Type B pancreatic cell (in vitro differentiated cells): ENCODE measurements around the gene NAP1L5. TPM values are rescaled to one million over a fixed set of nuclear protein-coding genes. Genes with fewer than 3 reads are reported as not detected.

Experiments used
- DNase-seq: peaks from one replicate; pipeline ENCODE4 v3.0.0; 2021; ENCODE audit warnings: mixed read lengths; ENCODE audit not compliant: unreplicated experiment; ENCODE audit errors: extremely low spot score
- H3K27ac Mint-ChIP-seq: 2 replicates; pipeline ENCODE4 v1.8.0; 2021; ENCODE audit warnings: mild to moderate bottlenecking, mixed read lengths
- H3K27me3 Mint-ChIP-seq: 2 replicates; pipeline ENCODE4 v1.8.0; 2021; ENCODE audit warnings: mixed read lengths
- H3K36me3 Mint-ChIP-seq: 2 replicates; pipeline ENCODE4 v1.8.0; 2021; ENCODE audit warnings: mixed read lengths
- H3K4me1 Mint-ChIP-seq: one replicate; pipeline ENCODE4 v1.8.0; 2021; ENCODE audit warnings: mixed read lengths; ENCODE audit not compliant: unreplicated experiment
- H3K4me3 Mint-ChIP-seq: 2 replicates; pipeline ENCODE4 v1.8.0; 2021; ENCODE audit warnings: mild to moderate bottlenecking, mixed read lengths
- H3K9me3 Mint-ChIP-seq: 2 replicates; pipeline ENCODE4 v1.8.0; 2021; ENCODE audit warnings: mixed read lengths
- total RNA-seq: library from RNA; stranded (reverse); gene quantifications from 2 replicates; pipeline ENCODE4 v1.2.1, GENCODE V29; 2021; ENCODE audit warnings: low replicate concordance
- TF ChIP-seq, protein P1 (sequence below): fragments of 200-600 bp; sonication (generic); conservative IDR thresholded peaks from 2 replicates; pipeline ENCODE4 v1.5.0; 2021; ENCODE audit warnings: antibody characterized with exemption, mild to moderate bottlenecking

Gene NAP1L5
- total RNA-seq, 1 donor from 2014 or later: 5.2 TPM

DNA sequence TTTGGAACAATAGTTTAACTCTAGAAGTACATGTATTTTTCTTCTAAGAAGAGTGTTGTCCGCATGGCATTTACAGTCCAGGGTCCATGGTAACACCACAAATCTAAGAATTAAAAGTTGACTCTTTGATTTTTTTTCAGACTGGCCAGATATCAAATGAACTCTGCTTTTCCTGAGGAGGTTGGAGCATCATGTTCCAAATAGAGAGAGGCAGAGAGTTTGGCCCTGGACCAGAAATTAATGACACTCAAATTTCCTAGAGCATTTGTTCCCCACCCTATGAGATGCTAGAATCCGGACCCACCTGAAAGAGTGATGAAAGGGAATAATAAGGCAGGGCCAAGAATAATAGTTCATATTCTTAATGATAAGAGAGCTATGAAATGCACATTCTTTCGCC is 47.0 kb upstream of the NAP1L5 start:
- Mint-ChIP-seq H3K36me3 (peaks cover 60% of the 10 kb centered on the region), H3K4me3 (no peak overlapping the region), H3K27me3 (no peaks in the 10 kb centered on the region), H3K4me1 (no peaks in the 10 kb centered on the region), H3K9me3 (no peaks in the 10 kb centered on the region), H3K27ac (no peak overlapping the region)
- TF ChIP-seq, protein P1, sequence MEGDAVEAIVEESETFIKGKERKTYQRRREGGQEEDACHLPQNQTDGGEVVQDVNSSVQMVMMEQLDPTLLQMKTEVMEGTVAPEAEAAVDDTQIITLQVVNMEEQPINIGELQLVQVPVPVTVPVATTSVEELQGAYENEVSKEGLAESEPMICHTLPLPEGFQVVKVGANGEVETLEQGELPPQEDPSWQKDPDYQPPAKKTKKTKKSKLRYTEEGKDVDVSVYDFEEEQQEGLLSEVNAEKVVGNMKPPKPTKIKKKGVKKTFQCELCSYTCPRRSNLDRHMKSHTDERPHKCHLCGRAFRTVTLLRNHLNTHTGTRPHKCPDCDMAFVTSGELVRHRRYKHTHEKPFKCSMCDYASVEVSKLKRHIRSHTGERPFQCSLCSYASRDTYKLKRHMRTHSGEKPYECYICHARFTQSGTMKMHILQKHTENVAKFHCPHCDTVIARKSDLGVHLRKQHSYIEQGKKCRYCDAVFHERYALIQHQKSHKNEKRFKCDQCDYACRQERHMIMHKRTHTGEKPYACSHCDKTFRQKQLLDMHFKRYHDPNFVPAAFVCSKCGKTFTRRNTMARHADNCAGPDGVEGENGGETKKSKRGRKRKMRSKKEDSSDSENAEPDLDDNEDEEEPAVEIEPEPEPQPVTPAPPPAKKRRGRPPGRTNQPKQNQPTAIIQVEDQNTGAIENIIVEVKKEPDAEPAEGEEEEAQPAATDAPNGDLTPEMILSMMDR: no peak
- DNase-seq: no peak

DNA sequence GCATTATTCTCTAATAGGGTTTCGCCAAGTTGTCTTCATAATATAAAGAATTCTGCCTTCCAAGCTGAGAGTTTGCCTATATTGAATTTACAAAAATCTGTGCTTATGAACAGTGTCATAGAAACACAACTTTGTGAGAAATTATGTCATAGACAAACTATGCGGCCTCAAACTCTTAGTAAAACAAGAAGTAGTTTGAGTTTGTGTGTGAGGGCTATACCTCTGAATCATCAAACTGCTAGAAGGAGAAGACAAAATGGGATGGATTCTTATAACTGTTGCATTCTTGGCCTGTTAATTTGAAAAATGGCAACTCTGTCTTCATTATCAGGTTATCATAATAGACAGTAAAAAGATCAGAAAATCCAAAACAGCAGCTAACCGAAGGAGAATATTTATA is 46.1 kb upstream of the NAP1L5 start:
- DNase-seq: no peak
- Mint-ChIP-seq H3K4me3 (no peak overlapping the region), H3K36me3 (peaks cover 57% of the 10 kb centered on the region), H3K4me1 (no peaks in the 10 kb centered on the region), H3K9me3 (no peaks in the 10 kb centered on the region), H3K27me3 (no peaks in the 10 kb centered on the region), H3K27ac (no peak overlapping the region)
- TF ChIP-seq, protein P1: no peak

DNA sequence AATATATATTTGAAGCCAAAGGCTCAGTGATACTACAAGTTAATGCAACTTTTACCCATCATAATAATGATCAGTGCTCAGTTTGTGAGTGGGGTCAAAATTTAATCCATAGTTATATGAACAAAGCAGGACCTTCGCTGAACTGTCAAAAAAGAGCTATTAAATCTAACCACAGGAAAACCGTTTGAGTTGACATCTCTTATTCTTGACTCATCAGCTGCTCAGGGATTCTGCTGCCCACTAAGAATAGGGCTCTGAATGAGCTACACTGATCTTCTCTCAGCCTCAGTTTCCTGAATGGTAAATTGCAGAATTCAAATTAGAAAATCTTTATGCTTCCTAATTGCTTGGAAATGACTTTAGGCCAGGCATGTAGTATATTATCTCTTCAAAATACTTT is 44.9 kb upstream of the NAP1L5 start:
- H3K9me3 Mint-ChIP-seq: no peaks in the 10 kb centered on the region
- no peaks in the 10 kb centered on the region for H3K27me3 Mint-ChIP-seq
- no peak overlapping the region for H3K4me3 Mint-ChIP-seq
- H3K36me3 Mint-ChIP-seq: peaks cover 57% of the 10 kb centered on the region
- peaks cover 7% of the 10 kb centered on the region for H3K4me1 Mint-ChIP-seq
- DNase-seq: no peak
- no peak overlapping the region for H3K27ac Mint-ChIP-seq
- TF ChIP-seq, protein P1: no peak

DNA sequence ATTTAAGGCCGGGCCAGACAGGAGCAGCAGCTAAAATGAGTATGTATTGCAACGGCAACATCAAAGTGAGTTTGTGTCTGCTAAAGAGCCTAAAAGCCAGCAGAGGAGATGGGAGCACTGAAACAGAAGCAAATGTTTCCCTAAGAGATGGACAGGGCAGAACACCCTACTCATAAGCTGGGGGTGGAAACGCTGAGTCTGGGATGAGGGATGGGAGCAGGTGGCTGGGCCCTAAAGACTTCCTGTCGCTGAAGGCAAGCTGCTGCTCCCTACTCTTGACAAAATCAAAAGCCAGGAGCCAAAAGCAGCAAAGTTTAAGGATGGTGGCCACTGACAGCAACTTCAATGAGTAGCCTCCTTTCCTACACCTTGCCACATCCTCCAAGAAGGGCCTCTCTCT is 40.6 kb upstream of the NAP1L5 start:
- Mint-ChIP-seq H3K4me3 (peak overlapping the region; percentile 71), H3K36me3 (peaks cover 22% of the 10 kb centered on the region), H3K27ac (peak overlapping the region; percentile 83), H3K9me3 (no peaks in the 10 kb centered on the region), H3K27me3 (no peaks in the 10 kb centered on the region), H3K4me1 (peaks cover 19% of the 10 kb centered on the region)
- TF ChIP-seq, protein P1: no peak
- no peak for DNase-seq

DNA sequence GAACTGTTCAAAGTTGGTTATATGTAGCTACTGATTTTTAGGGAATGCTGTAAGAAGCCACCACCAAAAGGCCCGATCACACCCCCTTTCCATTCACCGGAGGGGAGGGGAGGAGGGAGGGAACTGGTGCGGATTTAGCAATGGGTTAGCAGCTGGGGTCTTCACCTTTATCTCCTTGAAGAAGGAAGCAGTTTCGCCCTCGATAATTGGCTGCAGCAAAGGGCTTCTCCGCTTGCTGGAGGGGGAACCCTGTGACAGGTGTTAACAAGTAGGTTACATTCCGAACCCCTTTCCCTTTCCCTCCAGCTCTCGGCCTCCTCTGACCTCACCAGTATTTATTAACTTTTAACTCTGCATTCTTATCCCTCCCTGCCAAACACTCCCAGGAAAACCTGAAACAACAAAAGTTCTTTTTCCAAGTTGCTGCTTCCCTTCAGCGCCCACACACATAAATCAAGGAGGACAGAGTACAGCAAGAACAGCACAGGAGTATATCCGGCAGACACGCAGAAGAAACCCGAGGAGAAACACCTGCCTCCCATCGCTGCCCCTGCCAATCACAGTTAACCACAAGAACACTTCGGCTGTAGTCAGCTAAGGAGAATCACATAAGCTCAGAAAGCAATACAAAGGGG is 39.8 kb upstream of the NAP1L5 start:
- no peaks in the 10 kb centered on the region for H3K27me3 Mint-ChIP-seq
- H3K36me3 Mint-ChIP-seq: peaks cover 22% of the 10 kb centered on the region
- H3K4me3 Mint-ChIP-seq: peak overlapping the region; percentile 71
- no peaks in the 10 kb centered on the region for H3K9me3 Mint-ChIP-seq
- TF ChIP-seq, protein P1: no peak
- peak overlapping the region; percentile 83 for H3K27ac Mint-ChIP-seq
- no peak for DNase-seq
- H3K4me1 Mint-ChIP-seq: peaks cover 19% of the 10 kb centered on the region
